T follicular helper cell (primary cell): ENCODE measurements around the gene TRIOBP.
"Not testable (repeated sequence)": the region's sequence is repeated elsewhere in the genome, so short reads cannot be mapped to it uniquely, and the experiment has no call there.

ENCODE experiments used
- DNase-seq: peaks from one replicate; pipeline ENCODE4 v3.0.0-alpha.2; 2020; ENCODE audit warnings: low read depth

TRIOBP gene

DNA sequence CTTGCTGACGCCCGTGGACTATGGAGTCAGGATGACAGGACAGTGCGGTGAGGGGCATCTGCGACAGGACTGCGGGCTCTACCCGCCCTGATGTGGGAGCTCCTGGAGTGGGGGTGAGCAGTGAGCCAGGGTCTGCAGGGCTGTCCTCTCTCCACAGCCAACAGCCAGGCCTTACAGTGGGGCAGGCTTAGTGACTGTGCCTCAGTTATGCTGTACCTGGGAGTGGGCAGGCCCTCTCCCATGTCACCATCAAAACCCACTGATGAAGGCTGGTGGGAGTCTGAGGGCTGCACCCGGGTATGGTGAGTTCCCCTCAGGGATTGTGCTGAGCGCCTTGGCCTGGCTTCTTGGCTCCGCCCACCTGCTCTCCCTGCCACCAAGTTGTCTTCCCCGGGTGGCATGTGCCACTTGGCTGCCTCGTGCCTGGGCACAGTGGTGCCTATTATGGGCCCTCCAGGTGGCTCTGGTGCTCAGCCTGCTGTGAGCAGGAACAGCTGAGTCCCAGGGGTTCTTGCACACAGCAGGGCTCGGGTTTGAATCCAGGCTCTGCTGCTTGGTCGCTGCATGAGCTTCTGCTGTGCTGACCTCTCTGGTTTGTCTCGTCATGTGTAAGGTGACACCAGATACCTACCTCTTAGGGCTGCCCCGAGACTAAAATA lies 4.1 kb upstream of the TRIOBP start:
- no peak for DNase-seq

DNA sequence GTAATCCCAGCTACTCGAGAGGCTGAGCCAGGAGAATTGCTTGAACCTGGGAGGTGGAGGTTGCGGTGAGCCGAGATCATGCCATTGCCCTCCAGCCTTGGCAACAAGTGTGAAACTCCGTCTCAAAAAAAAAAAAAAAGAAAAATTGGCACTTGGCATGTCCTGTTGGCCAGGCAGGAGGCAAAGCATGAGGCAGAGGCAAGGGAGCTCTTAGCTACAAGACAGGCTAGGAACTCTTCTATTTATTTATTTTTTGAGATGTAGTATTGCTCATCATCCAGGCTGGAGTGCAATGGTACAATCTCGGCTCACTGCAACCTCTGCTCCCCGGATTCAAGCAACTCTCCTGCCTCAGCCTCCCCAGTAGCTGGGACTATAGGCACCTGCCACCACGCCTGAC lies 2.7 kb upstream of the TRIOBP start:
- DNase-seq, result not testable (repeated sequence)

DNA sequence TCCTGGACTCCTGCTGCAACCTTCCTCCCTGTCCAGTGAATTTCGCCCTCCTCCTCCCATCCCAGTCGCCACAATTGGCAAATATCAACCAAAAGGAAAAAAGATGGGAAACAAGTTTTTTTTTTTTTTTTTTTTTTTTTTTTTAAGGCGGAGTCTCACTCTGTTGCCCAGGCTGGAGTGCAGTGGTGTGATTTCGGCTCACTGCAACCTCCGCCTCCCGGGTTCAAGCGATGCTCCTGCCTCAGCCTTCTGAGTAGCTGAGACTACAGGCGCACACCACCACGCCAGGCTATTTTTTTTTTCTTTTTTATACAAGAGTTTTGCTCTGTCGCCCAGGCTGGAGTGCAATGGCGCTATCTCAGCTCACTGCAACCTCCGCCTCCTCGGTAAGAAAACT lies 590 bp upstream of the TRIOBP start:
- DNase-seq, result not testable (repeated sequence)

DNA sequence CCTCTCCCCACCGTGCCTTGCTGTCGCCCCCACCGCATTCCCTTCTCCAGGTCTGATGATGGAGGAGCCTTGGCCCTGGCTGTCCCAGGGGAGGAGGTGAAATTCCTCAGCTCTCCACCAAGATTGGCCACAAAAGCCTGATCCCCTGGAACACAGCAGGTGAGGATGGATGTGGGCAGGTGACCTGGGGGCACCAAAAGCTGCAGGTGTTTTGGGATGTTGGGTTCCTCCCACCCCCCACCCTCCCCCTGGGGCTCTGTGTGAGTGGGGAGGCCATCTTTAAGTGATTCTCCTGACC lies 639 bp downstream of the TRIOBP start:
- DNase-seq, result no peak

DNA sequence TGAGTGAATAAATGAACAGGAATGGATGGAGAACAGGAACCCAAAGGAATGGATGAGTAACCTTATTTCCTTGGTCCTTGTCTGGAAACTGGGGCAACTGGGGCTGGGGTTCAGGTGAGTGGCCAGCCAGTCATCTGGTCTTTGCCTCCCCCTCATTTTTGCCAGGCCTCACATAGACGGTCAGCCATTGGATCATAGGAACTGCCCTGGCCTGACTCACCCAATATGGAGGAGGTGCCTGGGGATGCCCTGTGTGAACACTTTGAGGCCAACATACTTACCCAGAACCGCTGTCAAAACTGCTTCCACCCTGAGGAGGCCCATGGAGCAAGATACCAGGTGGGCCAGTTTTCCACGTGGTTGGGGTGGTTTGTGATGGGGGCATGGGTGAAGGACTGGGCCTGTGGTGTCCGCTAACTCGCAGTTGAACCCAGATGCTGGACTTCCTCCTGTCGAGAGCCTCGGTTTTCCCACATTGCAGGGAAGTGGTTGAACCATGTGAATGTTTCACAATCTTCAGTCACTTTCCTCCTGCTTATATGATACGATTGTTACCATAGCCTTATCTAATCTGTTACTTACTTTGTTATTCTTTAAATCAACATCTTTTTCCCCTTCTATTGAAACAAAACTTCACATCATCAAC lies 4.4 kb downstream of the TRIOBP start:
- no peak for DNase-seq

DNA sequence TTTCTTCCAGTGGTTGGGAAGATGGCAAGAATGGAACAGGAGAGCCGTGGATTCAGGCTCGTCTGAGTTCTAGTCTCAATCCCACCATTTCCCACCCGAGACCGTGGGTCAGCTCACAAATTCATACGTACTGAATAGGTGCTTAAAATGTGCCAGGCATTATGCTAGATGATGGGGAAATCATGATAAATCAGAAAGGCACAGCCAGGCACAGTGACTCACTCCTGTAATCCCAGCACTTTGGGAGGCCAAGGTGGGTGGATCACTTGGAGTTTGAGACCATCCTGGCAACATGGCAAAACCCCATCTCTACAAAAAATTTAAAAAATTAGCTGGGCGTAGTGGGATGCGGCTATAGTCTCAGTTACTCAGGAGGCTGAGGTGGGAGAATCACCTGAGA lies 7.1 kb downstream of the TRIOBP start:
- DNase-seq, result no peak

DNA sequence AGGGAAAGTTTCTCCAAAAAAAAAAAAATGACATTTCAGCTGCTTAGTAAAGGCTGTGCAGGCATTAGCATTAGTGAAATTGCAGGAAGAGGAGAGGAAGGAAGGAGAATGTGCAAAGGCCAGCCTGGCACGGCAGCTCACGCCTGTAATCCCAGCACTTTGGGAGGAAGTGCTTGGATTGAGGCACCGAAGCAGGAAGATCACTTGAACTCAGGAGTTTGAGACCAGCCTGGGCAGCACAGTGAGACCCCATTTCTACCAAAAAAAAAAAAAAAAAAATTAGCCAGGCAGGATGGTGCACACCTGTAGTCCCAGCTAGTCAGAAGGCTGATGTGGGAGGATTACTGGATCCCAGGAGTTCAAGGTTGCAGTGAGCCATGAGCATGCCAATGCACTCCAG lies 7.8 kb downstream of the TRIOBP start:
- DNase-seq, result no peak

DNA sequence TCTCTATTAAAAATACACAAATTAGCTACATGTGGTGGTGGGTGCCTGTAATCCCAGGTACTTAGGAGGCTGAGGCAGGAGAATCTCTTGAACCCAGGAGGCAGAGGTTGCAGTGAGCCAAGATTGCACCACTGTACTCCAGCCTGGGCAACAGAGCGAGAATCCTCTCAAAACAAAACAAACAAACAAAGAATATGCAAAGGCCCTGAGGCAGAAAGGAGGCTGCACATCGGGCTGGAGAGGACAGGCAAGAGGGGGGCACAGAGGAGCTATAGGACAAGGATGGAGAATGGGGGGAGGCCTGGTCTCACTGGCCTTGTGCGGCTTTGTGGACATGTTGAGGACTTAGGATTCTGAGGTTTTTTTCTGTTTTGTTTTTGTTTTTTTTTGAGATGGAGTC lies 8.4 kb downstream of the TRIOBP start:
- DNase-seq, result no peak

DNA sequence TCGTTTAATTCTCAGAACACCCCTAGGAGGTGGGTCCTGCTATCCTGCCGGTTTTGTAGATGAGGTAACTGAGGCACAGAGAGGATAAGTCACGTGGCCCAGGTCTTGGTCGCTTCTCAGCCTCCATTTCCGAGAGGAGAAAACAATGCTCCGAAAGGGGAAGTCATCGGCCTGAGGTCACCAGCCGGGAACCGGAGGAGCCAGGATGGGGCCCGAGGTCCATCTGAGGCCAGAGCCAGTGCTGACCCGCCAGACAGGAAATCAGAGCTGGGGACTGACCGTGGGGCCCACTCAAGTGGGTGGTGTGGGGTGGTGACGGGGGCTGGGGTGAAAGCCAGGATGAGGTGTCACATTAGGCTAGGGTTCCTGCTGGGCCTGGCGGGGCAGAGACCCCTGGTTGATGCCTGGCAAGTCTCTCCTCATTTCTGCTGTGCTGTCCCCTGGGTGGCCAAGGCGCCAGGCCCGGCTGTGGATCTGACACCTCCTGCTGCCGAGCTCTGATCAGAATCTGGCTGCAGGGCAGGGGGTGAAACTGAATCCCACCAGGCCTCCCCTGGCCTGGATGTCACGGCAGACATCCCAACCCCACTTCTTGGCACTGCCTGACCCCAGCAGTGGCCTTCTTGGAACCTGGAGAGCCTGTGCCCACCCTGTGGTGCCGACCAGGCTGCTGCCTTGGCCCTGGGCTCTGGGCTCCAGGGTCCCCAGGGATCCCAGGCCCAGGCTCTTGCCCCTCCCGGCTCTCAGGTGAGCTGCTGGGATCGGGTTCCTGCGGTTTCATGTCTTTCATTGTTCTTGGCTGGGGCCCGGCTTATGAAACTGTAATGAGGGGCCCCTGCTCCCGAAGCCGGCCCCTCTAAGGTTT lies 12.0 kb downstream of the TRIOBP start:
- no peak for DNase-seq

DNA sequence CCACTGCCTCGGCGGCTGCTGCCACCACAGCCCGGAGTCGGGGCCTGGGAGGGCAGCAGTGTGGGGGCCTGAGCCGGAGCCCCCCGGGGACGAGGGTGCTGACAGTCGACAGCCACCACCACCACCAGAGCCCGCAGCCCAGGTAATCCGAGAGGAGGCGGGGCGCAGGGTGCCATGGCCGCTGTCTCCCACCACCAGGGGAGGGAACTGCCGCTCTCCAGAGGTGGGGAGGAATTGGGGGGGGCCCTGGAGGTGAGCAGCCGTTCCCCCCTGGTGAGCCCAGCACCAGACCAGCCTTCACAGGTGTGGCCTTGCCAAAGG lies 12.6 kb downstream of the TRIOBP start:
- no peak for DNase-seq

DNA sequence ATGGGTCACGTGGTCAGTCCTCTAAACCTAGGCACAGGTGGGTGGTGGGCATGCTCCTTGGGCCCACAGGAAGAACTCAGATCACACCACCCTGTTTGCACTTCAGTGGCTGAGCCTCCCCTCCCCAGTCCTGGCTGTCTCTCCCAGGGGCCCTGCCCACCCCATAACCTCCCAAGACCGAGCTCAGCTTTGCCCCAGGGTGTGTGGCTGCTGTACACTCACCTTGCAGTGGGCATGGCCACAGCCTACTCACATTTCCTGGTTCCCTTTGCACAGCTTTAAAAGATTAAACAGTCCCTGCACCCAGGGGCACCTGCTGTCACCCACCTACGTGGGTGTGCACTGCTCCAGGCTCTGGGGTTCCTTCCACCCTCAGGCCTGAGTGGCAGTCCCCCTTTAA lies 13.8 kb downstream of the TRIOBP start:
- no peak for DNase-seq

DNA sequence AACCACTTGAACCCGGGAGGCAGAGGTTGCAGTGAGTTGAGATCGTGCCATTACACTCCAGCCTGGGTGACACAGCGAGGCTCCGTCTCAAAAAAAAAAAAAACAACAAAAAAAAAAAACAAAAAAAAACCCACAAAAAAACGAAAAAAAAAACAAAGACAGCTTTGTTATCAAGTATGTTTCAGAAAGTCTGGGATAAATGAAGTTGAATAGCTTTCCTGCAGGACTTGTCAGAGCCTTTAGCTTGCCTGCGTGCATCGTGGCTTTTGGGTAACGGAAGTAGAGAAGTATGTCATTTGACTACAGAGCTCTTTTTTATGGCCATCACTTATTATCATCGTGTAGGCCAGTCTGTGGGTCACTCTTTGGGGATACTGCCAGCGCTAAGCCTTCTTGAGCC lies 14.6 kb downstream of the TRIOBP start:
- DNase-seq, result no peak

DNA sequence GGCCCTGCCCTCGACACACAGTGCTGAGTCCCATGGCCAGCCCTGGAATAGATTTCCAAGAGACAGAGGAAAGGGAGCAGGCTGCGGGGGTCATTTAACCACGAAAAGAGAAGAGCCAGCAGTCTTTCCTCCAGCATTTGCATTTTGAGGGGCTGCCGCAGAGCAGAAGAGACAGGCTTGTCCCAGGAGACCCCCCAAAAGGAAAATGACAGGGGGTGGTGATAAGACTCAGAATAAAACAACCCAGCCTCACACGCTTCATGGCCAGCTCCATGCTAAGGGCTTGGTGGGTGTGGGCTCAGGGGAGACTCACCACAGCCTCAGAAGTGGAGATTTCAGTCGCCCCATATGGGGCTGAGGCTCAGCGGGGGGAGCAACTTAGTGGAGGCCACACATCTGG lies 16.9 kb downstream of the TRIOBP start:
- no peak for DNase-seq

DNA sequence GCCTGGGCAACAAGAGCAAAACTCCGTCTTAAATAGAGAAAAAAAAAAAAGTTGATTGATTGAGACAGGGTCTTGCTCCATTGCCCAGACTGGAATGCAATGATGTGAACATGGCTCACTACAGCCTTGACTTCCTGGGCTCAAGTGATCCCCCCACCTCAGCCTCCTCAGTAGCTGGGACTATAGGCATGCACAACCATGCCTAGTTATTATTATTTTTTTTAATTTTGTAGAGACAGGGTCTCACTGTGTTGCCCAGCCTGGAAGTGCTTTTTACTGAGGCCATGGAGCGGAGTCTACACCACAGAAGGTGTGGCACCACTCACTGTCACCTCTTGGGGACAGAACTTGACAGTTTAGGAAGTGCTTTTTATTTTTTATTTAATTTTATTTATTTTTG lies 17.8 kb downstream of the TRIOBP start:
- DNase-seq, result no peak

DNA sequence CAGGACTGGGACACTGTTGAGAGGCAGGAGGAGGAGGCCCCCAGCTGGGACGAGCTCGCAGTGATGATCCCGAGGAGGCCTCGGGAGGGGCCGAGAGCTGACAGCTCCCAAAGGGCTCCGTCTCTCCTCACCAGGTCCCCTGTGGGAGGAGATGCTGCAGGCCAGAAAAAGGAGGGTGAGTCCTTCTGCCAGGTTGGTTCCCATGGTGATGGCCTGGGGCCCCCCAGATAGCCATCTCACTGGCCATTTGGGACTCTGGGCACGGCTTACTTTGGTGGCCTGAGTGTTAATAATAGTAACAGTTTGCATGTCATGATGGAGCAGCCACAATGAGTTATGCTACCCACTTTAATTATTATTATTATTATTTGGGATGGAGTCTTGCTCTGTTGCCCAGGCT lies 18.9 kb downstream of the TRIOBP start:
- DNase-seq, result no peak

DNA sequence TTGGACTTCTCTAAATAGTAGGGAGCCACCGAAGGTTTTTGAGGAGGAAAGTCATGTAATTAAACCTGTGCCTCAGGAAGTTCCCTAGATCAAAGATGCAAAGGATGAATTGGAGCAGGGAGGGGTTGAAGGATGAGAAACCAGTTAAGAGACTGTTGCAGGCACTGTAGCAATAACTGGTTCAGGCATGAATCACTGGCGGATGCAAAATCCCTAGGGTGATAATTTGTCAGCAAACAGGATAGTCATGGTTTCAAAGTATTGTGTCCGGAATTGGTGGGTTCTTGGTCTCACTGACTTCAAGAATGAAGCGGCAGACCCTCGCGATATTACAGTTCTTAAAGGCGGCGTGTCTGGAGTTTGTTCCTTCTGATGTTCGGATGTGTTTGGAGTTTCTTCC lies 19.9 kb downstream of the TRIOBP start:
- no peak for DNase-seq

DNA sequence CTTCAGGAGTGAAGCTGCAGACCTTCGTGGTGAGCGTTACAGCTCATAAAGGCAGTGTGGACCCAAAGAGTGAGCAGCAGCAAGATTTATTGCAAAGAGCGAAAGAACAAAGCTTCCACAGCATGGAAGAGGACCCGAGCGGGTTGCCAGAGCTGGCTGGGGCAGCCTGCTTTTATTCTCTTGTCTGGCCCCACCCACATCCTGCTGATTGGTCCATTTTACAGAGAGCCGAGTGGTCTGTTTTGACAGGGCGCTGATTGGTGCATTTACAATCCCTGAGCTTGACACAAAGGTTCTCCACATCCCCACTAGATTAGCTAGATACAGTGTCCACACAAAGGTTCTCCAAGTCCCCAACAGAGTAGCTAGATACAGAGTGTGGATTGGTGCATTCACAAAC lies 20.4 kb downstream of the TRIOBP start:
- DNase-seq, result not testable (repeated sequence)

DNA sequence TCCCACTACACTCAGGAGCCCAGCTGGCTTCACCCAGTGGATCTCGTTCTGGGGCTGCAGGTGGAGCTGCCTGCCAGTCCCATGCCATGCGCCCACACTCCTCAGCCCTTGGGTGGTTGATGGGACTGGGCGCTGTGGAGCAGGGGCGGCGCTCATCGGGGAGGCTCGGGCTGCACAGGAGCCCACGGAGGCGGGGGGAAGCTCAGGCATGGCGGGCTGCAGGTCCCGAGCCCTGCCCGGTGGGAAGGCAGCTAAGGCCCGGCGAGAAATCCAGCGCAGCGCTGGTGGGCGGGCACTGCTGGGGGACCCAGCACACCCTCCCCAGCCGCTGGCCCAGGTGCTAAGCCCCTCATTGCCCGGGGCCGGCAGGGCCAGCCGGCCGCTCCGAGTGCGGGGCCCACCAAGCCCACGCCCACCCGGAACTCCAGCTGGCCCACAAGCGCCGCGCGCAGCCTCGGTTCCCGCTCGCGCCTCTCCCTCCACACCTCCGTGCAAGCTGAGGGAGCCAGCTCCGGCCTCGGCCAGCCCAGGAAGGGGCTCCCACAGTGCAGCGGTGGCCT lies 21.0 kb downstream of the TRIOBP start:
- not testable (repeated sequence) for DNase-seq

DNA sequence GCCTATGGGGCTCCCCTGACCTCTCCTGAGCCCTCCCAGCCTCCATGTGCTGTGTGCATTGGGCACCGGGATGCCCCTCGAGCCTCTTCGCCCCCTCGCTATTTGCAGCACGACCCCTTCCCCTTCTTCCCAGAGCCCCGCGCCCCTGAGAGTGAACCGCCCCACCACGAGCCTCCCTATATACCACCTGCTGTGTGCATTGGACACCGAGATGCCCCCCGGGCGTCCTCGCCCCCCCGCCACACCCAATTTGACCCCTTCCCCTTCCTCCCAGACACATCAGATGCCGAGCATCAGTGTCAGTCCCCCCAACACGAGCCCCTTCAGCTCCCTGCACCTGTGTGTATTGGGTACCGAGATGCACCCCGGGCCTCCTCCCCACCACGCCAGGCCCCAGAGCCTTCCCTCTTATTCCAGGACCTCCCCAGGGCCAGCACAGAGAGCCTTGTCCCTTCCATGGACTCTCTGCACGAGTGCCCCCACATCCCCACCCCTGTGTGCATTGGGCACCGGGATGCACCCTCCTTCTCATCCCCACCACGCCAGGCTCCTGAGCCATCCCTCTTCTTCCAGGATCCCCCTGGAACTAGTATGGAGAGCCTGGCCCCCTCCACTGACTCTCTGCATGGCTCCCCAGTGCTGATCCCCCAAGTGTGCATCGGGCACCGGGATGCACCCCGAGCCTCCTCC lies 28.8 kb downstream of the TRIOBP start:
- DNase-seq, result no peak

DNA sequence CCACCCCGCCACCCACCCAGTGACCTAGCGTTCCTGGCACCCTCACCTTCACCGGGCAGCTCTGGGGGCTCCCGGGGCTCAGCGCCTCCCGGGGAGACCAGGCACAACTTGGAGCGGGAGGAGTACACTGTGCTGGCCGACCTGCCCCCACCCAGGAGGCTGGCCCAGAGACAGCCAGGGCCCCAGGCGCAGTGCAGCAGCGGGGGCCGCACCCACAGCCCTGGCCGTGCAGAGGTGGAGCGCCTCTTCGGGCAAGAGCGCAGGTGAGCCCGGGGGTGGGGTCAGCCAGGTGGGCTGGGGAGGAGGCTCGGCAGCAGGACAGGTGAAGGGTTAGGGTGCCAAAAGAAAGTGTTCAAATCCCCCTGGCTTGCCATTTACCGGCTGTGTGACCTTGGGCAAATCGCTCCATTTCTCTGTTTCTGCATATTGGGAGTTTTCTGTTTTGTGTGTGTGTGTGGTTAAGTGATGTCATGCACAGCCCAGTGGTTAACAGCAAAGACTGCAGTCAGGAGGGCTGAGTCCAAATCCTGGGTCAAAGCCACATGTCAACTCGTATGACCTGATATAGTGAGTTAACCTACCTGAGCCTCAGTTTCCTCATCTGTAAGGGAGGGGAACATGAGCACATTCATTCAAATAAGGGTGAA lies 29.5 kb downstream of the TRIOBP start:
- no peak for DNase-seq

DNA sequence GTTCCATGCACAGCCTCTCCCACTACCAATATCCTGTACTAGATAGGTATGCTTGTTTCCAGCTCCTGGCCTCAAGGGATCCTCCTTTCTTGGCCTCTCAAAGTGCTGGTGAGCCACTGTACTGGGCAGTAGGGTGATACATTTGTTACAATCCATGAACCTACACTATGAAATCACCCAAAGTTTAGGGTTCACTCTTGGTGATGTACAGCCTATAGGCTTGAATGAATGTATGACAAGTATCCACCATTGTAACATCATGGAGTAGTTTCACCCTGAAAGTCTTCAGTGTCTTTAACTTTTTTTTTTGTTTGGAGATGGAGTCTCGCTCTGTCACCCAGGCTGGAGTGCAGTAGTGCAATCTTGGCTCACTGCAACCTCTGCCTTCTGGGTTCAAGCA lies 31.8 kb downstream of the TRIOBP start:
- DNase-seq, result no peak
